Neural cell (in vitro differentiated cells): ENCODE data around the gene GPR142. TPM values are rescaled to one million over a fixed set of nuclear protein-coding genes. Genes with fewer than 3 reads are reported as not detected.

ENCODE experiments used
- H2AFZ ChIP-seq: fragments of 200-600, 300-800 bp; sonication (generic), shearing (Covaris generic); 2 replicates; pipeline ENCODE4 v1.6.0; 2014; ENCODE audit warnings: low read depth, mild to moderate bottlenecking, antibody characterized with exemption, low read length, moderate library complexity
- H3F3A ChIP-seq: fragments of 200-600 bp; shearing (Covaris generic); 2 replicates; pipeline ENCODE4 v1.6.1; 2016; ENCODE audit warnings: mild to moderate bottlenecking, moderate library complexity, mixed read lengths, antibody characterized with exemption, low read length; ENCODE audit not compliant: insufficient read depth, poor library complexity, severe bottlenecking
- H3K27ac ChIP-seq: fragments of 200-600, 300-800 bp; sonication (generic), shearing (Covaris generic); 2 replicates; pipeline ENCODE4 v1.5.1; 2014; ENCODE audit warnings: mild to moderate bottlenecking, low read length, moderate library complexity
- H3K27me3 ChIP-seq: fragments of 300-800, 200-600 bp; sonication (generic), shearing (Covaris generic); 2 replicates; pipeline ENCODE4 v1.6.0; 2014; ENCODE audit warnings: mild to moderate bottlenecking, low read depth, low read length, moderate library complexity; ENCODE audit not compliant: insufficient read depth
- H3K36me3 ChIP-seq: fragments of 300-800, 200-600 bp; sonication (generic), shearing (Covaris generic); 2 replicates; pipeline ENCODE4 v1.5.1; 2014; ENCODE audit warnings: mild to moderate bottlenecking, antibody characterized with exemption, low read length, moderate library complexity; ENCODE audit not compliant: insufficient read depth
- H3K4me2 ChIP-seq: fragments of 300-800, 200-600 bp; sonication (generic), shearing (Covaris generic); 2 replicates; pipeline ENCODE4 v1.6.0; 2014; ENCODE audit warnings: mild to moderate bottlenecking, low read length
- H3K4me3 ChIP-seq: fragments of 300-800, 200-600 bp; sonication (generic), shearing (Covaris generic); 2 replicates; pipeline ENCODE4 v1.5.1; 2014; ENCODE audit warnings: mild to moderate bottlenecking, low read length, moderate library complexity
- H3K79me2 ChIP-seq: fragments of 200-600 bp; shearing (Covaris generic); replicated peaks from 2 replicates; pipeline ENCODE4 v1.6.0; 2014; ENCODE audit warnings: mild to moderate bottlenecking, low read length, moderate library complexity; ENCODE audit not compliant: insufficient read depth
- H3K9ac ChIP-seq: fragments of 300-800, 200-600 bp; sonication (generic), shearing (Covaris generic); 2 replicates; pipeline ENCODE4 v1.6.1; 2016; ENCODE audit warnings: mild to moderate bottlenecking, low read length, mixed read lengths
- H3K9me2 ChIP-seq: fragments of 200-600 bp; shearing (Covaris generic); 2 replicates; pipeline ENCODE4 v1.6.1; 2016; ENCODE audit warnings: mild to moderate bottlenecking, low read length, mixed read lengths; ENCODE audit not compliant: insufficient read depth
- H3K9me3 ChIP-seq: fragments of 200-600, 300-800 bp; sonication (generic), shearing (Covaris generic); 2 replicates; pipeline ENCODE4 v1.6.1; 2016; ENCODE audit warnings: mild to moderate bottlenecking, mixed run types, low read length, moderate library complexity, mixed read lengths
- H4K20me1 ChIP-seq: fragments of 200-600 bp; shearing (Covaris generic); 2 replicates; pipeline ENCODE4 v1.6.1; 2016; ENCODE audit warnings: mild to moderate bottlenecking, mixed run types; ENCODE audit not compliant: insufficient read depth
- EP300 ChIP-seq: fragments of 450-650 bp; conservative IDR thresholded peaks from 2 replicates; pipeline ENCODE4 v1.6.1; 2014; ENCODE audit warnings: antibody characterized with exemption, mild to moderate bottlenecking, moderate library complexity; ENCODE audit not compliant: poor library complexity, severe bottlenecking
- EZH2 ChIP-seq: fragments of 200-600, 300-800 bp; shearing (Covaris generic), sonication (generic); IDR thresholded peaks from 2 replicates; pipeline ENCODE4 v1.6.1; 2014; ENCODE audit warnings: antibody characterized with exemption, low read length, borderline replicate concordance, mild to moderate bottlenecking; ENCODE audit not compliant: insufficient read depth, poor library complexity, severe bottlenecking
- MXI1 ChIP-seq: fragments of 450-650 bp; conservative IDR thresholded peaks from 2 replicates; pipeline ENCODE4 v1.6.1; 2014; ENCODE audit warnings: antibody characterized with exemption, mild to moderate bottlenecking; ENCODE audit not compliant: poor library complexity, severe bottlenecking
- POLR2AphosphoS5 ChIP-seq: IDR thresholded peaks from 2 replicates; pipeline ENCODE4 v1.6.1; 2012
- RAD21 ChIP-seq: fragments of 450-650 bp; conservative IDR thresholded peaks from 2 replicates; pipeline ENCODE4 v1.6.1; 2014; ENCODE audit warnings: antibody characterized with exemption, mild to moderate bottlenecking, moderate library complexity
- REST ChIP-seq: IDR thresholded peaks from 2 replicates; pipeline ENCODE4 v1.6.1; 2012; ENCODE audit warnings: borderline replicate concordance
- SMC3 ChIP-seq: fragments of 450-650 bp; conservative IDR thresholded peaks from 2 replicates; pipeline ENCODE4 v1.6.1; 2014; ENCODE audit warnings: antibody characterized with exemption, mild to moderate bottlenecking, moderate library complexity; ENCODE audit not compliant: poor library complexity
- TAF1 ChIP-seq: IDR thresholded peaks from 2 replicates; pipeline ENCODE4 v1.6.1; 2012; ENCODE audit warnings: low read depth
- polyA plus RNA-seq: library from polyadenylated mRNA; depleted of rRNA; stranded (reverse); fragments of >200 nt; gene quantifications from 2 replicates; pipeline ENCODE4 v1.2.3, GENCODE V29; 2014
- TF ChIP-seq, protein P1 (sequence below): fragments of 450-650 bp; IDR thresholded peaks from 2 replicates; pipeline ENCODE4 v1.5.1; 2014; ENCODE audit warnings: antibody characterized with exemption, mild to moderate bottlenecking, moderate library complexity; ENCODE audit not compliant: poor library complexity, severe bottlenecking

GPR142 gene
- polyA plus RNA-seq, 1 donor from 2014 or later: not detected

DNA sequence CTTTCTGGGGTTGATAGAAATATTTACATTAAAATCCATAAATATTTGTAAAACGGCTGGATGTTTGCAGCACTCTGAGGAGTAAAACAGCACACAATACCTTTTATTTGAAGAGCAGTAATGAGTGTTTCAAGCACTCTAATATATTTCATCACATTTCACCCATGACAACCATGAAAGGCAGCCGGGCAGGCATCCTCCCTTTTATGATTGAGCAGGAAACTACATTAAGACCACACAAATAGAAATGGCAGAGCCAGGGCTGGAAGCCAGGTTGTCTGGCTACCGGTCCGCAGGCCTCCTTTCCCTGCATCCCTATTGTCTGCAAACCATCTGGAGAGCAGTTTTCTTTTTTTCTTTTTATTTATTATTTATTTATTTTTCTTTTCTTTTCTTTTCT lies 41.5 kb downstream of the GPR142 start:
- H3F3A ChIP-seq: no peaks in the 10 kb centered on the region
- TF ChIP-seq EZH2 (no peak), REST (no peak), TAF1 (no peak), POLR2AphosphoS5 (no peak), SMC3 (no peak), EP300 (no peak), RAD21 (no peak), MXI1 (no peak)
- TF ChIP-seq, protein P1, sequence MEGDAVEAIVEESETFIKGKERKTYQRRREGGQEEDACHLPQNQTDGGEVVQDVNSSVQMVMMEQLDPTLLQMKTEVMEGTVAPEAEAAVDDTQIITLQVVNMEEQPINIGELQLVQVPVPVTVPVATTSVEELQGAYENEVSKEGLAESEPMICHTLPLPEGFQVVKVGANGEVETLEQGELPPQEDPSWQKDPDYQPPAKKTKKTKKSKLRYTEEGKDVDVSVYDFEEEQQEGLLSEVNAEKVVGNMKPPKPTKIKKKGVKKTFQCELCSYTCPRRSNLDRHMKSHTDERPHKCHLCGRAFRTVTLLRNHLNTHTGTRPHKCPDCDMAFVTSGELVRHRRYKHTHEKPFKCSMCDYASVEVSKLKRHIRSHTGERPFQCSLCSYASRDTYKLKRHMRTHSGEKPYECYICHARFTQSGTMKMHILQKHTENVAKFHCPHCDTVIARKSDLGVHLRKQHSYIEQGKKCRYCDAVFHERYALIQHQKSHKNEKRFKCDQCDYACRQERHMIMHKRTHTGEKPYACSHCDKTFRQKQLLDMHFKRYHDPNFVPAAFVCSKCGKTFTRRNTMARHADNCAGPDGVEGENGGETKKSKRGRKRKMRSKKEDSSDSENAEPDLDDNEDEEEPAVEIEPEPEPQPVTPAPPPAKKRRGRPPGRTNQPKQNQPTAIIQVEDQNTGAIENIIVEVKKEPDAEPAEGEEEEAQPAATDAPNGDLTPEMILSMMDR: no peak
- no peaks in the 10 kb centered on the region for H3K79me2 ChIP-seq

GRCh38 chr17:74410001-74410443 lies 42.7 kb downstream of the GPR142 start:
- H2AFZ ChIP-seq: no peak overlapping the region
- H3K4me2 ChIP-seq: no peak overlapping the region
- TF ChIP-seq EZH2: no peak
- TF ChIP-seq, protein P1: no peak
- TF ChIP-seq TAF1: no peak
- TF ChIP-seq SMC3: no peak

More for the DNA sequence above, 41.5 kb downstream of the GPR142 start:
- Histone ChIP-seq H3K4me2 (no peak overlapping the region), H4K20me1 (no peaks in the 10 kb centered on the region), H3K9ac (no peak overlapping the region), H3K27me3 (no peaks in the 10 kb centered on the region), H3K36me3 (no peaks in the 10 kb centered on the region), H3K9me2 (no peaks in the 10 kb centered on the region), H2AFZ (no peak overlapping the region), H3K9me3 (no peaks in the 10 kb centered on the region), H3K4me3 (no peak overlapping the region), H3K27ac (no peak overlapping the region)

More at GRCh38 chr17:74410001-74410443, 42.7 kb downstream of the GPR142 start:
- Histone ChIP-seq H3K27me3 (no peaks in the 10 kb centered on the region), H3K9ac (no peak overlapping the region), H3K9me2 (no peaks in the 10 kb centered on the region), H3K79me2 (no peaks in the 10 kb centered on the region), H3F3A (no peaks in the 10 kb centered on the region), H3K9me3 (no peaks in the 10 kb centered on the region), H3K27ac (no peak overlapping the region), H3K4me3 (no peak overlapping the region), H3K36me3 (no peaks in the 10 kb centered on the region), H4K20me1 (no peaks in the 10 kb centered on the region)
